8988T (cell line): ENCODE results near the gene NEURL1.

Experiments used
- DNase-seq: peaks from one replicate; pipeline ENCODE4 v3.0.0; 2011

Gene NEURL1

GRCh38 chr10:103548581-103549348, 55.3 kb downstream of the NEURL1 start:
- DNase-seq = no peak

- DNase-seq = peak; percentile 2
Observed at GRCh38 chr10:103549349-103549685, 55.8 kb downstream of the NEURL1 start.

GRCh38 chr10:103550229-103550628, 56.7 kb downstream of the NEURL1 start:
- peak; percentile 3 for DNase-seq

GRCh38 chr10:103551619-103552602, 58.4 kb downstream of the NEURL1 start:
- DNase-seq = peak; percentile 13

- DNase-seq = peak; percentile 20
Observed at GRCh38 chr10:103552856-103553742, 59.6 kb downstream of the NEURL1 start.

- DNase-seq = peak; percentile 15
Observed at GRCh38 chr10:103553743-103554487, 60.4 kb downstream of the NEURL1 start.

GRCh38 chr10:103554488-103555324, 61.2 kb downstream of the NEURL1 start:
- DNase-seq = no peak

GRCh38 chr10:103555325-103555649, 61.8 kb downstream of the NEURL1 start:
- no peak for DNase-seq

- DNase-seq = no peak
Observed at GRCh38 chr10:103555712-103556111, 62.2 kb downstream of the NEURL1 start.

GRCh38 chr10:103556383-103557007, 63.0 kb downstream of the NEURL1 start:
- no peak for DNase-seq

- no peak for DNase-seq
Observed at GRCh38 chr10:103557455-103557854, 64.0 kb downstream of the NEURL1 start.

- DNase-seq = no peak
Observed at GRCh38 chr10:103558911-103559310, 65.4 kb downstream of the NEURL1 start.

GRCh38 chr10:103559776-103560175, 66.3 kb downstream of the NEURL1 start:
- no peak for DNase-seq

GRCh38 chr10:103560886-103561285, 67.4 kb downstream of the NEURL1 start:
- no peak for DNase-seq

GRCh38 chr10:103562383-103562782, 68.9 kb downstream of the NEURL1 start:
- DNase-seq = no peak

- DNase-seq = no peak
Observed at GRCh38 chr10:103563231-103564115, 70.0 kb downstream of the NEURL1 start.

- no peak for DNase-seq
Observed at GRCh38 chr10:103564116-103564501, 70.6 kb downstream of the NEURL1 start.

GRCh38 chr10:103564776-103565520, 71.4 kb downstream of the NEURL1 start:
- peak; percentile 88 for DNase-seq

GRCh38 chr10:103566536-103566935, 73.0 kb downstream of the NEURL1 start:
- DNase-seq = no peak
